Mammary epithelial cell (primary cell): ENCODE measurements around the gene OR5M3.

Experiments used
- EZH2 ChIP-seq: IDR thresholded peaks from 2 replicates; pipeline ENCODE4 v1.6.1; 2012; ENCODE audit warnings: low read length, inconsistent platforms, borderline replicate concordance
- TF ChIP-seq, protein P1 (sequence below), 2 donors: IDR thresholded peaks in 1 of 2; conservative IDR thresholded peaks in 1 of 2; 2 replicates each; pipeline ENCODE4 v1.5.1; 2011 to 2012; ENCODE audit warnings: inconsistent platforms in 2 of 2, low read length in 2 of 2, mild to moderate bottlenecking in 2 of 2, control low read depth in 1 of 2, low read depth in 1 of 2; ENCODE audit not compliant: insufficient read depth in 1 of 2; ENCODE audit errors: extremely low read depth in 1 of 2

DNA sequence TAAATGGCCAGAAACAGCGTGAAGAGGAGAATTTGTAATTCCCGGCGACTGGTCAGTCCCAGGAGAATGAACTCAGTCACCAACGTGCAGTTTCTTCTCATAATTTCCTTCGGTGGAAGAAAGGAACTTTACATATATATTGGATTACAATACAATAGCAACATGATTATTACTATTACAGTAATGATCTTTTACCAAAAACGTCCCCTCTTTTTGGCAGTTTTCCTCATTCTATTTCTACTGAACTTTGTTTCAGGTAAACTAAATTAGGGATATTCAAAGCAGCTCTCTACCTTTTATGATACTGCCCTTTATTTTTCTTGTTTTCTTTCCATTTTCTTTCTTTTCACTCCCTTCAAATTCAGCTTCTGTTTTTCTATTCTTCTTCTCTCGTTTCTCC is 18.1 kb upstream of the OR5M3 start, which contains the start of gene OR5M8:
- TF ChIP-seq, protein P1, sequence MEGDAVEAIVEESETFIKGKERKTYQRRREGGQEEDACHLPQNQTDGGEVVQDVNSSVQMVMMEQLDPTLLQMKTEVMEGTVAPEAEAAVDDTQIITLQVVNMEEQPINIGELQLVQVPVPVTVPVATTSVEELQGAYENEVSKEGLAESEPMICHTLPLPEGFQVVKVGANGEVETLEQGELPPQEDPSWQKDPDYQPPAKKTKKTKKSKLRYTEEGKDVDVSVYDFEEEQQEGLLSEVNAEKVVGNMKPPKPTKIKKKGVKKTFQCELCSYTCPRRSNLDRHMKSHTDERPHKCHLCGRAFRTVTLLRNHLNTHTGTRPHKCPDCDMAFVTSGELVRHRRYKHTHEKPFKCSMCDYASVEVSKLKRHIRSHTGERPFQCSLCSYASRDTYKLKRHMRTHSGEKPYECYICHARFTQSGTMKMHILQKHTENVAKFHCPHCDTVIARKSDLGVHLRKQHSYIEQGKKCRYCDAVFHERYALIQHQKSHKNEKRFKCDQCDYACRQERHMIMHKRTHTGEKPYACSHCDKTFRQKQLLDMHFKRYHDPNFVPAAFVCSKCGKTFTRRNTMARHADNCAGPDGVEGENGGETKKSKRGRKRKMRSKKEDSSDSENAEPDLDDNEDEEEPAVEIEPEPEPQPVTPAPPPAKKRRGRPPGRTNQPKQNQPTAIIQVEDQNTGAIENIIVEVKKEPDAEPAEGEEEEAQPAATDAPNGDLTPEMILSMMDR (conservative IDR thresholded peaks at IDR 0.05 in 1 of 2, IDR thresholded peaks at IDR 0.05 in 1 of 2; ENCODE audit: extremely low read depth in 1 of 2, insufficient read depth in 1 of 2, low read depth in 1 of 2, low read length in 2 of 2), result no peak
- TF ChIP-seq EZH2, result no peak
